Upper lobe of left lung (tissue), 4 donors: ENCODE measurements around the gene ZBTB7B.

Experiments used
- CTCF ChIP-seq, 6 experiments: fragments of 450-650 bp in 4 of 6; fragments of 200-600 bp in 2 of 6; sonication (generic) in 2 of 6; IDR thresholded peaks; one replicate each; pipeline ENCODE4 v1.5.1; 2016 to 2019; ENCODE audit warnings: antibody characterized with exemption in 6 of 6
- POLR2A ChIP-seq, 4 donors: fragments of 450-650 bp; IDR thresholded peaks; one replicate each; pipeline ENCODE4 v1.5.1; 2016 to 2017; ENCODE audit warnings: antibody characterized with exemption in 4 of 4, mild to moderate bottlenecking in 2 of 4
- POLR2AphosphoS5 ChIP-seq, 2 donors: sonication (generic); formaldehyde crosslinking; IDR thresholded peaks; one replicate each; pipeline ENCODE4 v1.5.1; 2017; ENCODE audit warnings: antibody characterized with exemption in 2 of 2

GRCh38 chr1:154990276-154990675, 12.3 kb upstream of the ZBTB7B start:
- no peak for TF ChIP-seq CTCF (IDR thresholded peaks at IDR 0.05)
- no peak for TF ChIP-seq POLR2A (IDR thresholded peaks at IDR 0.05)
- TF ChIP-seq POLR2AphosphoS5 (IDR thresholded peaks at IDR 0.05) = no peak
